Activated CD4-positive, alpha-beta T cell treated with anti-CD3 and anti-CD28 coated beads for 48 hours (primary cell): ENCODE data around the gene RSPH1.

Experiments used
- DNase-seq: peaks from one replicate; pipeline ENCODE4 v3.0.0-alpha.2; 2020

Gene RSPH1

DNA sequence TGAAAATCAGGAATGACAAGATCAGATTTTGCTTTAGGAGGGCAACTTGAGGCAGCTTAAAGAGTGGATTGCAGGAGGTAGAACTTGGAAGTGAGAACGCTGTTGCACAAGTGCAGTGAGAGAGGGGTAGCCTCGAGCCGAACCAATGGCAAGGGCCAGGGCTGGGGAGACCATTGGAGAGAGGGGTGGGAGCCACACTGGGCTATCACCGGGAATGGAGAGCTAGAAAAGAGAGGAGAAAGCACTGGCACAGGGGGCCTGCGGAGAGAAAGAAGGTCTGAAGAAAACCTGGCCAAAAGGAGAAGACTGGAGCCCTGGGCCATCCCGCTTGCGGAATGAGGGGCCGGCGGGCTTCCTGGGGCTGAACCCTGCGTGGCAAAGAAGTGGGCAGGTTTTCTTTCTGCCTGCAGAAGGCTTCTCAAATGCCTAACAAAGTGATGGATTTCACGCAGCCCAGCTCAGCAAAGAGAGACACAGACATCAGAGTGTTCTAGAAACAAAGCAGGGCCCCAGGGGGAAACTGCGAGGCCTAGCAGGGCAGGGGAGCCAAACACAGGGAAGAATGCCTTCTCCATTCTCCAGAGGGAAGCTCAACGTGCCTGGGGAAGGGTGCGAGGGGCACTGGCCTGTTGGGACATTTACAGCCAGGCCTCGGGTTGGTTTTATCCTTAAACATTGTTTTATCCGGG, 16.5 kb upstream of the RSPH1 start:
- no peak for DNase-seq

- DNase-seq, result no peak
Measured at GRCh38 chr21:42509244-42509643, 13.2 kb upstream of the RSPH1 start.

DNA sequence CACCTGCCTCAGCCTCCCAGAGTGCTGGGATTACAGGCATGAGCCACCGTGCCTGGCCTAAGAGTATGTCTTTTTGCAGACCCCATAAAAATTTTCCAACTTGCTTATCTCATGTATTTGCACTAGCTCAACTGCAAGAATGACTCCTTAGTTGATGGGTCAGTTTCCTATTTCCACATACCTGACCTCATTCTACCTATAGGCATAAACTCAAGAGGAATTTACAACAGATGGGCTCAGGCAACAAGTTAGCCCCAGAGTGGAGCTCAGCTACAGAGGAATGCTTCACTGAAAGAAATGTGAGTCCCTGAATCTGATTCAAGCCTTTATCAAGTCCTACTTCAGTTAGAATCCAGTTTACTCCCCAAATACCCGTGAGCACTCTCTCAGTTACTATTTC, 12.3 kb upstream of the RSPH1 start:
- DNase-seq, result no peak

GRCh38 chr21:42507418-42507817, 11.4 kb upstream of the RSPH1 start:
- DNase-seq, result no peak

GRCh38 chr21:42505090-42505726, 9.2 kb upstream of the RSPH1 start:
- DNase-seq, result no peak

DNA sequence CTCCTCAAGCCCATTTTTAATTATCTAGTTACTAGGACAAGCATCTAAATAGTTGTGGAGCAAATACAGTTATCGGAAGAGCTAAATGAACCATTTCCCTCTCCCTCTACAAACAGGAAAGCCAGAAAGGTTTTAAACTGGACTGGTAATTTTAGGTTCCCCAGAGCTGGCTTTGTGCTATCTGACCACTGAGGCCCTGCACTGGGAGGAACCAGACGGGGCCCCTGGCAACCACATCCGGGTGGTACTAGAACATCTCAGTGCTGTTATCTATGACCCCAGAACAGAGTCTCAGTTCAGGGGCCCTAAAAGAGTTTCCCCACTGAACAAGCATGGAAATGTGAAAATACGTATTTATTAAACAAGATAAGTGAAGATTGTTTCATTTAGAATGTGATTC, 7.7 kb upstream of the RSPH1 start:
- no peak for DNase-seq

DNA sequence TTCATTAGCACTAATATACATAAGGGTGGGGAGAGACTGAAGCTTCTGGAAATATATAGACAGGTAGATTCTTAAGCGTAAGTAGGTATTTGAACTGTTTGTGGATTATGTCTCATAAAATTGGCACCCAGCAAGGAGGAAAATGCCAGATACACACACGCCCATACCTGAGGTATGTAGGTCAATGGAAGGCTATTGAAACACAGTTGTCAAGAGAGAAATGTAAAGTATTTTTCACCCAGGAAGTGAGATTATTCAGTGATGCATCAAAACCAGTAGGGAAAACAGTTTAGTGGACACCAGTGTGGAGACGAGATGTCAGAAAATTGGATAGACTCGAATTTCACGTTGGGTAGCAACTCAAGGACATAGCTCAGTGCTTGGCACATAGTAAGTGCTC, 4.7 kb upstream of the RSPH1 start:
- no peak for DNase-seq

- DNase-seq, result no peak
Measured at GRCh38 chr21:42500225-42500624, 4.2 kb upstream of the RSPH1 start.

- DNase-seq, result no peak
Measured at GRCh38 chr21:42499444-42500112, 3.6 kb upstream of the RSPH1 start.

DNA sequence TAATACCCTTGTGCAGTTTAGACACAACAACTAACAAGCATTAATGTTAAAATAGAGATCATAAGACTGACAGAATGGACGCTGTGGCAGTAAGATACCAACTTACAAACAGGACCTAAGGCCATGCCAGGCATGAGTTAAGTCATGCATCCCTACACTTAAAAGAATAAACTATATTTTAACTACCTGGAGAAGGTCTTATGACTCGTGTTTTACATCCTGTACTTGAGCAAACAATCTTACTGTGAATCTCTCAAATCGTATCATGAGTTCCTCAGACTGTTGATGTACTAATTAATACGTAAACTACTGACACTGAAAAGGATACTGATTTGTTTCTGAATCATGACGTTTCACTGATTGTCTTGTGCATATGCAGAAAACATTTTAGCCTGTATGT, 2.0 kb upstream of the RSPH1 start:
- no peak for DNase-seq

- DNase-seq, result no peak
Measured at GRCh38 chr21:42496839-42497202, 797 bp upstream of the RSPH1 start.

GRCh38 chr21:42495765-42496119, 282 bp downstream of the RSPH1 start:
- no peak for DNase-seq

- DNase-seq, result no peak
Measured at GRCh38 chr21:42495027-42495426, 997 bp downstream of the RSPH1 start.

GRCh38 chr21:42493109-42494060, 2.6 kb downstream of the RSPH1 start:
- DNase-seq, result no peak

DNA sequence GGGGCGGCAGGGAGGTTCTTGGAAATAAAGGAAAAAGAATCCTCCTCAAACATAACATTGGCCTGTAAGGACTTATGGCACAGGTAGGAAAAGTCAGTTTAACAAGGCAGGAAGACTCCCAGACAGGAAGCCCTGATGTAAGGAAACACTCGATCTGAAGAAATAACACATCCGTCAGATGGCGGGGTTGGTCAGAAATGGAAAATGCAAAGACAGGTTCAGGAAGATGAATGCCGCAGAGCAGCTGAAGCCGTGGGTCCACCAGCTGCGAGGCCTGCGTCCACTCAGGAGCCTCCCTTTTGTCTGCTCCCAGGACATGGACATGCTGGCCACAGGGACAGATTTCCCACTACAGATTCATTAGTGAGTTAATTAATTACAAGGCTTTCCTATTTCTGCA, 3.8 kb downstream of the RSPH1 start:
- no peak for DNase-seq

- DNase-seq, result no peak
Measured at GRCh38 chr21:42491328-42491727, 4.7 kb downstream of the RSPH1 start.

DNA sequence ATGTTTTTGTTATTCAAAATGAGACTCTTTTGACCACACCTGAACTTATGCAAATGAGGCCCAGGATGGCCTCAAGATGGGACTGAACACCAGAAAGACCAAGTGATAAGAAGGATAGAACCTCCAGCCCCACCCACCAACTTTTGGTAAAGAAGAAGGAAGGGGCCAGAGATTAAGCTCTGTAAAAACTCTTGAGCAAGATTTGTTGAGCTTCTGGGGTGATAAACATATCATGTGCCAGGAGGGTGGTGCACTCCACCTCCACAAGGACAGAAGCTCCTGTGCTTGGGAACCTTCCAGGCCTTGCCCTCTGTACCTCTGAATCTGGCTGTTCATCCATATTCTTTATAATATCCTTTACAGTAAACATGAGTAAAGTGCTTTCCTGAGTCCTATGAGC, 5.3 kb downstream of the RSPH1 start:
- no peak for DNase-seq

DNA sequence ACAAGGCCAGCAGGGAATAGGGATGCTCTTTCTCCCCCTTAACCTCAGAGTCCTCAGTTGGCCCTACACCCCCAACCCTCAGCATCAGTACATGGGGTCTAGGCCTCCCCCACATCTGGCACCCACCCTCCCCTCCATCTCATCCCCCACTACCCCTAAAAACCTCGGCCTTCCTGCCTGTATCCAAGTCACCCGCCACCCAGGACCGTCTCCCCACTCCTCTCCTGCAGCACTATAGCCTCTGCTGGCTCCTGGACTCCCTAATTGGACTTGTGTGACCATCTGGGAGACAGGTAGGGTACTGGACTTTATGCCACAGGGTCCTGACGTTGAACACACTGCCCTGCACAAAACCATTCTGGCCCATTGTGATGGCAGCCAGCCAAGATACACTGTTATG, 6.0 kb downstream of the RSPH1 start:
- DNase-seq, result no peak

- no peak for DNase-seq
Measured at GRCh38 chr21:42489006-42489563, 6.9 kb downstream of the RSPH1 start.

GRCh38 chr21:42486531-42486930, 9.5 kb downstream of the RSPH1 start:
- no peak for DNase-seq

DNA sequence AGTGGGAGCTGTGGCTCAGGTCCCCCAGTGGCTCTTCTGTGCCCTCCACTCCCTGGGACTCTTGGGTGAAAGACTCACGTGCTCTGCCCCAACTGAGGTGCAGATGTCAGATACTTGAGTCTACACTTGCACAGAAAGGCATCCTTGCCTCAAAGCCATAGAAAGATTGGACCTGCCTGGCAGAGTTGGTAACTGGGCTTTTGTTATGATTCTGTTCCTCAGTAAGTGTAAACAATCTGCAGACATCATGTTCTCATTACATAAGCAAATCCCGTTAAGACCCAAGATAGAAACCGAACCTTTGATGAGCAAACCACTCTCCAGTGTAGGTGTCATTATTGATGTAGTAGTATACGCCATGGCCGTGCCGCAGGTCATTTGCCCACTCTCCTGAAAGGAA, 10.0 kb downstream of the RSPH1 start:
- DNase-seq, result no peak

DNA sequence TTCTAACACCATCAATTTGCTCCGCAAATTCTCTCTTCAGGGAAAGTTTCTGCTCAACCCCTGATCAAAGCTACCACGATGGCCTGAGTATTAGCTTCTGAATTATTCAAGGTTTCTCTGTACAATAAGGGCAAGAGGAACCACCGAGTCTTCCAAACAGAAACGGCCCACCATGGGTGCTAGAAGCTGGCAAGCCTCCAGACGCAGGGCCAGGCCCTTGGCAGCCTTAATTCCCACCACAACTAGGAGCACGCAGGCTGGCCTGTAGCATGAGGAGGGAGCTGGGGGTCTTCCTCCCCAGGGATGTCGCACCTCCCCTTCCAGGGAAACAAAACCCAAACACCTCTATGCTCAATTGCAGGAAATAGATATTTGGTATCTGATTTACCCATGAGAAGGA, 11.1 kb downstream of the RSPH1 start:
- no peak for DNase-seq

DNA sequence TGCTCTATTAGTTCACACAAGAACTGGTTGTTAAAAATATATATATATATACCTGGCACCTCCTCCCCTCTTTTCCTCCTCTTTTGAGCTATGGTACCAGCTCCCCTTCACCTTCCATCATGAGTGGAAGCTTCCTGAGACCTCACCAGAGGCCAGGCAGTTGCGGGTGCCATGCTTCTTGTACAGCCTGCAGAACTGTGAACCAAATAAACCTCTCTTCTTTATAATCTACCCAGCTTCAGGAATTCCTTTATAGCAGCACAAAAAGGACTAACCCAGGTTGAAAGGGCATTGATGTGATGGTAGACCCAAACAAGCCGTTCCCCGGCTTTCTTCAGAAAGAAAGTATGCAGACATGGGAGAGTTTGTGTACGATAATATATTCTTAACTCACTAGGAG, 14.9 kb downstream of the RSPH1 start:
- no peak for DNase-seq
